ENCODE measurements around the gene SCARB2.

The SCARB2 gene

DNA sequence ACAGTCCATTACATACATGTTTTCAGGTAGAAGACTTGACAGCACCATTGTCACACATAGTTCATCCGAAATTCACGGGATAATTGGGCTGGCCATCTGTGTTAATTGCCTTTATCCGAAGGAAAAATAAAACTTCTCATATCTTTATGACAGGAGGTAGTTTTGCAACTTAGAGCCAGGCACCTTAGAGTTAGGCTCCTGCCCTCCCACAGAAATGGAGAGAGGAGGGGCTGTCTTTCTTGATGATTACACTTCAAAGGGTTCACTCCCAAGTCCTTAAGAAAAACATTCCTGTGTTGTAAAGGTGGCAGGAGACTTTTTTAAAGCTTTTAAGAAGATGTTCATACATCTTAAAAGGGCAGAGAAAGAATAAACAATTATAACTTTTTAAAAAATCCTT is 10.5 kb upstream of the SCARB2 start:
- no peak for DNase-seq (ENCODE audit: low spot score)

DNA sequence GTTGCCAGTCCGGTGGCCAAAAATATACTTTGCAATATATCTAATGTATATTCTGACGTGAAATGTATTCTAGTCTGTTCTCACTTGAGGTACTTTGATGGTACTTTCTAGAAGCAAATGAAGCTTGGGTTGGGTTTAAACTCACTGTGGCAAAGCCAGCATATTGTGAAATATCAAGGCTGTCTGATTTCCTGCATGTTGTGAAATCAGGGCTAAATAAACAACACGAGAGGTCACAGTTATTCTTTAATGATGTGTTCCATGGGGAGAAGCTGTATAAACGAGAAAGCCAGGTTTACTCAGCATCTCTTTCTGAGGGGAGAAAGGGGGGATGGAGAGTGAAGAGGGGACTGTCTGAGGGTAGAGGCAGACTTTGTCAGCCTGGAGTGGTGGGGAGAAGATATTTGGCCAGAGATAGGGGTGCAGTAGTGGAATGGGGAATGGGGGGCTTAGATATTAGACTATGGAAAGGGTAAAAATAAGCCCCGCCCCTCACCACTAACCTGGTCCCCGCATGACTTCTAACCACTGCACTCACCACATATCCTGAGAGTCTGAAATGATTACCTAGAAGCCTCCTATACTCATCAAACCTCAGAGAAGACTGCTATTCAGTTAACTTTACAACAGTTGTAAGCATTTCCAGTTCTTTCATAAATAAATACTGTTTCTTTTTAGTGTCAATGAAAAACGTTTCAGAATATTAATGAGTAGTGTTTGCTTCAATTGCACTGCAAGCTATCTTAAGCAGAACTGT is 5.9 kb upstream of the SCARB2 start:
- peak; percentile 68 for DNase-seq (ENCODE audit: low spot score)

DNA sequence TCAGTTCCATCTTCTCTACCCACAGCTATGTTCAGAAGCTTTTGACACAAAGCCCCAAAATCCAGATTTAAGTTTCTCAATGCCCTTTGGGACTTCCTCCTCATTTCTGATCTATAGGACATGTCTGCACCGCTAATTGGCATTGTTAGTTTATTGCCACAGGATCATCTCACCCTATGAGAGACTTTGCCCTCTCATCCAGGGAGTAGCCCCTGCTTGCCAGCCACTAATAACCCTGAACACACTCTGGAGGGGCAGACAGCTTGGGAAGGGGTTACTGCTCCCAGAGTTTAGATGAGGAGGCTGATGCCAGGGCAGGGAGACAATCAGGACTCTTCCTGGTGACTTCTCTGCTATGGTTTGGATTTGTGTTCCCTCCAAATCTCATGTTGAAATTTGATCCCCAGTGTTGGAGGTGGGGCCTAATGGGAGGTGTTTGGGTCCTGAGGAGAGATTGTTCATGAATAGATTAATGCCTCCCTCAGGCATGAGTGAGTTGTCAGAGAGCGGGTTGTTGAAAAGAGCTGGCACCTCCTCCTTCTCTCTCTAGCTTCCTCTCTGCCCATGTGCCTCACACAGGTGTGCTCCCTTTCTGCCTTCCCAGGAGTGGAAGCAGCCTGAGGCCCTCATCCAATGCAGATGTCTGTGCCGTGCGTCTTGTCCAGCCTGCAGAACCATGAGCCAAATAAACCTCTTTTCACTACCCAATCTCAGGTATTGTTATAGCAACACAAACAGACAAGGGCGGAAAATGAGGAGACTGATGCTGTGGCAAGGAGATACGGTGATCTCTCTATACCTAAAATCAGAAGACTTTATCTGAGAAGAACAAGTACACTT is 3.6 kb upstream of the SCARB2 start:
- no peak for DNase-seq (ENCODE audit: low spot score)

DNA sequence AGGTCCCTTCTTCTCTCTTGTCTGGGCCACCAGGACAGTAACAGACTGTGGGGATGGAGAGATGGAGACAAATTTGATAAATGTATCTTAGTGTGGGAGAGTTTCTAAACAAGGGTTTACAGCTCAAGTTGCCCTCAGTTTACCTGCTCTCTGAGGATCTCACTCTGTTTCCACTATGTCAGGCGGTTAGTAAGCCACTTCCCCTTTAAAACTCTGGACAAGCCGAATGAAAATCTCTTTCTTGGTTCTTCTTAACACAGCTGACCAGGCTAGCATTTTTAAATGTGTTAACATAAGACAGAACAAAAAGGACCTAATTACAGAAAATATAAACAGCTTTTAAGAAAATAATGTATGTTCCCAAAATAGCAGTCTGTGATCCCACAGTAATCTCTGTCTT is 2.9 kb upstream of the SCARB2 start:
- DNase-seq (ENCODE audit: low spot score) = no peak

DNA sequence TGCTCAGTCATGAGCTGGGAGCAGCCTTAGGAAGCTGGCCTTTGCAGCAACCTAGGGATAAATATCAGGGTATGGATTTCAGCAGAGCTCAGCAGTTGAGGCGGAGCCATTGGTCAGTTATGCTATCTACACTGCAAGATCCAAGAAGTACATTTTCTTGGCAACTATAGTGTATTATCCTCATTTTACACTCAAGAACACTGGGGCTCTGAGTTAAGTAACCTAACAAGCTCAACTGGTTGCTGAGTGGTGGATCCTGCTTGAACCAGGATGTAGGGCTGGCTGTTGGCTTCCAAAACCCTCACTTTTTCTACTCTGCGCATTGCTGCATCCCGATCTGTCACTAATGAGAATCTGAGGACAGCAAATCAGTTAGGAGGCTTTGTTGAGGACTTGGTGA is 1.5 kb upstream of the SCARB2 start:
- no peak for DNase-seq (ENCODE audit: low spot score)

DNA sequence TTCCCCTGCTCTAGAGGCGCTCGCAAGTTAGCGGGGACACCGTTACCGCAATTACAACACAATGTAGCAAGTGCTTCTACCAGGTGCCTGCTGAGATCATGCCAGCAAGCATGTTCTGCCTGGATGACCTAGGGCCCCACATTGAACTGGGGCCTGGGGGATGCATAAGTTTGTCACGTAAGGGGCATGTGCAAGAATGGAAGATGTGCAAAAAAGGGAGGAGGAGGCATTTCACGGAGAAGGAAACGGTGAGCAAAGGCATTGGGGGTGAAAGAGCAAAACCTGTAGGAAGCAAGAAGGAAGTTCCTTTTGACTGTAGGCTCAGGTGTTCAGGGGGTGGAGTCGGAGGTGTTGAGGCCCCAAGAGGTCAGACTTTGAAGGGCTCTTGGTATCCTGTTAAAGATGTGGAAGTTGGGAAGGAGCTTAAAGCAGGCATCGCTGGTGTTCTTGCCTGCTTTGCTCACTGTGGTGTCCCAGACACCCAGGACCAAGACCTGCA is 602 bp upstream of the SCARB2 start:
- DNase-seq (ENCODE audit: low spot score) = no peak

DNA sequence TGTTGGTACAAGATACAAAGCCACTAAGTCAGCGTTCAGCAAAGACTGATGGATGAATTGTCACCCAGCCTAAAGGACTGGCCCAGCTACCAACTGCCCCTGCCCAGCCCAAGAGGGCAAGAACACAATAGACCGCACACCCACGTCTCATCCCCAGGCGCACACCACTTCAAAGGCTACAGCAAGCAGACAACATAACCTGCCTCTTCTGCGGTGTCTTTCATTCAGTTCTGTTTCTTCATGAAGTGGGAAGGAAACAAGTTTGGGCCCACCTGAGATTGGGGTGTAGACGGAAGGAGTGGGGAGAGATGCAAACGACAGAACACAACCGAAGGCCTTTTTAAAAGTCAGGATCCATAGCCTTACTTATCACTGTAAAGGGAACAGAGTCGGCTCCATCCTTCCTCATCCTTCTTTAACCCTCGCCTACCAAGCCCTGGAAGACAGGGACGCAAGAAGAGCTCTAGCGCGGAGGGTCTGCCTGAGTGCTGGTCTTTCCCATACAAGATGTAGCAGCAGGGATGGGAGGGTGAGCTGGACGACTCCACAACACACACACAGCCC is 691 bp downstream of the SCARB2 start:
- peak; percentile 15 for DNase-seq (ENCODE audit: low spot score)

DNA sequence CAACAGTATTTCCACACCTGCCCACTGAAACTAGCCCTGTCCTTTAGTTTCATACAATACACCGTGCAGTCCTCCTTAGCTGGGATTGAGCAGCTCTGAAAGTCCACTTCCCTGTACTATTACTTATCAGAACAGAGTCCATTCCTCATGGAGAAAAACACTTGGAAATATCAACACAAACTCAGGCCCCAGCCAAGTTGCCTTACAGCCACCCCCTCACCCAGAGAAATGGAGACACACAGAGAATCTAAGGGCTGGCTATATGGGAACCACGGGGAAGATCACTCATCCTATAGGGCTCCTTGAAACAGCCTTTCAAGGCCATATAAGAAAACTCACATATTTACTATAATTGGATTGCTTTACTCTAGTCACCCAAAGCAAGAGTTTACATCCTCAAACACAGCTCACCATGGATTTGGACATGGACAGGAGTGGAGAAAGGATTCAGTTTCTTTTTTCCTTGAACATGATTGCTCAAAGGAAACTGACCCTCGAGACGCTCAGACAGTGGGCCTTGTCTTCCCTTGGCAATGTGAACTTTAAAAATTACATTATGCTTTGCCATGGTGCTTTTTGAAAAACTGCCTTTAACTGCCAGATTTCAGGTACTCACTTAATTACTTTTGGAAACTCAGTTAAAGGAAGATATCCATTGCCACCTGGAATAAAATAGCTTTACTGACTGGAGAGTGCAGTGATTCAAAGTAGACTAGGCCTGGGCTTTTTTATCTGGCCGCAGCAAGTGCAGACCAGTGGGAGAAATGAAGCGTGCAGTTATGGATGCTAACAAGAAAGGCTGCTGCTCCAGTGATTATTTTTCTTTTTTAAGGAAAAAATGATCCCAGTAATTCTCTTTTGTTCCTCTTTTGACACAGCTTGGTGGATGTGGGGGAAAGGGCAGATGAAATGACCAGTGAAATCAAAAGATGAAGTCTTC is 1.6 kb downstream of the SCARB2 start:
- DNase-seq (ENCODE audit: low spot score) = no peak

DNA sequence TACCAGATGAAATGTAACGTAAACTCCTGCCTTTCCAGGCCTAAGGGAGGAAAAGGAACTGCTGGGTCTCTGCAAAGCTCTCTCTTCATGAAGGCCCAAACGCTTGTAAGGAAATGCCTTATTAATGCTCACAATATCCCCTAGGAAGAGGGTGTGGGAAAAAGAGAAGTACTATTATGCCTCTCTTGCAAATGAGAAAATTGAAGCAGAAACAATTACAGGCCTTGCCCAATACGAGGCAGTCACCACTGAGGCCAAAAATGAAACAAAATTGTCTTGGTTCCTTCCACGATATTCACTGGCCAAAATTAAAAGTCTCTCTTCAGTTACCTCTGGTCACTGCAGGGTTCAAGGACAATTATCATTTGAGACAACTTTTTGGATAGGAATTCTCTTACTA is 3.2 kb downstream of the SCARB2 start:
- no peak for DNase-seq (ENCODE audit: low spot score)

DNA sequence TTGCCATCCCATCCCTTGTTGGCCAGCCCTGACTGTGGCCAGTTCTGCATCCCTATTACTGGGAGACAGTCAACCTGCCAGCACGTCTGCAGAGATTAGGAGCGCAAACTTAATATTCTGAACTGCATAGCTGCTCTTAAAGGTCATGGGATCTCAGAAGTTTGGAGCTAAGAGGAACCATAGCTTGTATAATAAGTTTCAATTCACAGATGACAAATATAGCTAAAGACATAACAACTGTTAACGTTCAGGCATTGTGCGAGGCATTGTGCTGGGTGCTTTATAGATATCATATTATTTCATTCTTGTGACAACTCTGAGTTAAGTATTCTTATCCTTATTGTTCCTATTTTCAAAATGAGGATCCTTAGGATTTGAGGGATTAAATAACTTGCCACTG is 3.7 kb downstream of the SCARB2 start:
- no peak for DNase-seq (ENCODE audit: low spot score)

DNA sequence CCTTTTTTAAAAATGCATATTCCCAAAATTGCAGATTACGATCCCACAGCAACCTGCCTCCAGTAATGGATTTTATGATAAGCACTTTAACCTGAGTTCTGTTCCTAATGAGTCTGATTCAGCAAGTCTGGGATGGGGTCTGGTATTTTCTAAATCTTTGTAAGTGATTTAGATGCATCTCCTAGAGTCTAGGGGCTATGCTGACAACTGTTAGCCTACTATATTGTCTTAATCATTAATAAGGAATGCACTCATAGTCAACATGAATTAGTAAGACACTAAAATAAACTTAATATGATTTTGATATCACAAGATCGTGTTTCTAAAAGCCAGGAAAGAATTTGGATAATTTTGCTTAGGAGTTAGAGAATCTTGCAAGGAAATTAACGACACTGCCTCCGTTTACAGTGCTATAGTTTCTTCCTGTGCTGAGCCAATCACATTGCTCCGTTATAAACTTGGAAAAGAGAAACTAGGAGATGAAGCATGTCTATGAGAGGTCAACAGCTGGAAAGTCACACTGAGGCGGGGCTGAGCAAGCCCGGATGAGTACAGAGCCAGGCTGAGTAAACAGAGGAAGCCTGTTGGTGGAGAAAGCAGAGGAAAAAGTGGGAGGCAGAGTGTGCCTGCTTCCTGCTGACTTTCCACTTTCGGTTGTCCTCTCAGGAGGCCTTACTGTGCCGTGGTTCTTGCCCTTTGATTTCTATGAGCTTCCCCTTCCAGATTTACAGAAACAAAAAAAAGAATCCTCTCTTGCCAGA is 5.4 kb downstream of the SCARB2 start:
- DNase-seq (ENCODE audit: low spot score) = peak; percentile 78

DNA sequence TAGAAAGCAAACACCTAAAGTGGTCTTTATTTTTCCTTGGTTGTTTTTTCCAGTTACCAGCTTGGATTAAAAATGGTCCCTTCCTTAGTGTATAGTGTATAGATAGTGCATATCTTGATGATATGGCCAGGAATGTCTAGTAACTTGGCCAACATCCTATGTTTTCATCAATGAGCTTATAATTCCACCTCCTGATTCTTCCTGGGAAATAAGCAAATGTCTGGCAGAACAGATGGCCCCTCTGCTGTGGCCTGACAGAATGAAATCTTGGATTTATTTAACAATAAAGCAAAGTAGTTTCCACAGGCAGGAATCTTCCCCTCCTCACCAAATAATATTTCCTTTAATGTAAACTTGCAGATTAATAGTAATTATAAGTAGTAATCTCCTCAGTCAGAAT is 6.1 kb downstream of the SCARB2 start:
- DNase-seq (ENCODE audit: low spot score) = no peak

DNA sequence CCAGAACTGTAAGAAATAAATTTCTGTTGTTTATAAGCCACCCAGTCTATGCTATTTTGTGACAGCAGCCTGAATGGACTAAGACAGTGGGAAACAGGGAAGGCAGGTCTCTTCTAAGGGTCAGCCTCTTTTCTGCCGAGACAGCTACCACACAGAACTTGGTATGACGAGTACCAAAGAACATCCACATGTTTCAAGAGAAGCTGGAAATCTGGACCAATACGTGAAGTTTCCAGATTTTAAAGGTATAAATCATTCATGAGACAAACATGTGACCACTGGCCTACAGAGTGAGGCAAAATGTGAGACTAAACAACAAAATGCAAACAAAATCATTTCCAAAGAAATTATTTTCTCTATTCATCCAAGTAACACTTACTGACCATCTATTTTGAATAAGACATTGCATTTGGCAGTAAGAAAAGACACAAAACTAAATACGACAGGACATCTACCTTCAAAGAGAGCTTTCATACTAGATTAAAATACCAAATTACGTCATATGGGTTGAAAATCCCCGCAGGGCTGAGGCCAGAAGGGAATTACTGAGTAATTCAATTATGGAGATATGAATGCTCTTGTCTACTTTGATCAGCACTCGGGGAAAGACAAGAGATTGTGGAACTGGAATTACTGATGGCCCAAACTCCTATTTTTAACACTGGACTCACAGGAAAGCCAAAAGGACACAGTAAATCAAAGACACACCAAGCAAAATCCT is 7.2 kb downstream of the SCARB2 start:
- DNase-seq (ENCODE audit: low spot score) = peak; percentile 13

DNA sequence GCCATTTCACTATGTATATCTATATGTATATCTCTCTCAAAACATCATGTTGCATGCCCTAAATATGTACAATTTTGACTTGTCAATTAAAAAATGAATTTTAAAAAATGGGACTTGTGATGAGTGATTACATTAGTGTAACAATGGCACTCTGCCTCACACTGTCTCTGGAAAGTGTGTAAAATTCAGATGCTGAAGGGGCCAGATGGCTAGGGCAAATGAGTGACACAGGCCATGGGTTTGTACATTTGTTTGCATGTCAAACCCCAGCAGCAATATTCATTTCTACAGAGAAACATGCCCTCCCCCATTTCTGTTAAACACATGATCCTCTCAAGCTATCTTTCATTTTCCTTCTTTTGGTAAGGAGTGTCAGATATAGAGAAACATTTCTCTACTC is 8.1 kb downstream of the SCARB2 start:
- no peak for DNase-seq (ENCODE audit: low spot score)

DNA sequence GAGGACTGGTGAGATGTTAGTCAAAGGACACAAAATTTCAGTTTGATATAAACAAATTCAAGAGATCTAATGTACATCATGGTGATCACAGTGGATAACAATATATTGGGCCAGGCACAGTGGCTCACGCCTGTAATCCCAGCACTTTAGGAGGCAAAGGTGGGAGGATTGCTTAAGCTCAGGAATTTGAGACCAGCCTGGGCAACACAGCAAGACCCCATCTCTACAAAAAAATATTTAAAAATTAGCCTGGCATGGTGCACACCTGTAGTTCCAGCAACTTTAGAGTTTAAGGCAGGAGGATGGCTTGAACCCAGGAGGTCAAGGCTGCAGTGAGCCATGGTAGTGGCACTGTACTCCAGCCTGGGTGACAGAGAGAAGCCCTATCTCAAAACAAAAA is 8.7 kb downstream of the SCARB2 start:
- DNase-seq (ENCODE audit: low spot score) = no peak

DNA sequence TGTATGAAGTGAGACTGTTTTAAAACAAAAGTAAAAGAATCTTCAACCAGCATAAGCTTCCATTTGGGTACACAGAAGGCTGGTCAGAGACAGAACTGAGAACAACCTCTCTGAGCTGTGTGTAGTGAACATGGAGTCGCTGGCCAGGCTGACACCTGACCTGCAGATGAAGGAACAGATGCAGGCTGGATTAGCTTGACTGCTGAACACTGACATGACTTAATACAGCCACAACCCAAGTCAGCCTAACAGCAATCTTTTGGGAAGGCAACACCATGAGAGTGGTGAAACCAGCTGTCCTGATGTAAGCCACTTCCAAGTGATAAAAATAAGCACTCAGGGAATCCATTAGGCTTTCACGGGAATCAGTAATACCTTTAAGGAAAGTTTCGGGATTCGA is 10.1 kb downstream of the SCARB2 start:
- DNase-seq (ENCODE audit: low spot score) = no peak

DNA sequence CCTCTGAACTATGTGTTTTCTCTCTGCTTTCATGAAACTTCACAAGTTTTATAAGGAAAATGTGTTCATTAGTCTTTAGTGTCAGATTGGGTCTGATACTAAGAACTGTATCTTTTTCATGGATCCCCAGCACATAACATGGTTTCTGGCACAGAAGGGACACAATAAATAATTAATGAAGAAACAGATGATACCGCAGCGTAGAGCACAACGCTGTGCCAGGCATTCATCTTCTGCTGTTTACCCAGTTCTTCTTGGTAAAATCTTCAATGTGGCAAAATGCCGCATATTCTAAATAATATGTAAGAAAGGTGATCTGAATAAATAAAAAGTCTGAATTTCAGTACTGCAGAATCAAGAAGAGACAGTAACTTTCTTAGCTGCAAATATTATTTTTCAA is 12.3 kb downstream of the SCARB2 start:
- no peak for DNase-seq (ENCODE audit: low spot score)

DNA sequence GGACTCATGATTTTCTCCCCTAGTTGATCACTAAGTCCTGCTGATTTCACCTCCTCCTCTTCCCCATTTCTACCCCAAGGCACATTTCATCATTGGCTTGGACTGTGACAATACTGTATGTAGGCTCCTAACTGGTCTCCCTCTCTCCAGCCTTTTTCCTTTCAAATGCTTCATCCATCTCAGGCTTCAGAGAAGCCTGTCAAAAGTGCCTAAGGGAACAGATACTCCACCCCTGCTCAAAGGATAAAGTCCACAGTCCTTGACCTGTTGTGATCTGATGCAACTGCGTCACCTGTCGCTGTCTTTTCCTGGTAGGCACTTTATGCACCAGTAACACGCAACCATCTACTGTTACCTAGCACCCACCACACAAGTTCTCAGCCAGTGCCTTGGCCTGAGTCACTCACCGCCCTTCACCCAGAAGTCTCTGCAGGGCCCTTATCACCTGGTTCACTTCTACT is 12.8 kb downstream of the SCARB2 start:
- DNase-seq (ENCODE audit: low spot score) = no peak

DNA sequence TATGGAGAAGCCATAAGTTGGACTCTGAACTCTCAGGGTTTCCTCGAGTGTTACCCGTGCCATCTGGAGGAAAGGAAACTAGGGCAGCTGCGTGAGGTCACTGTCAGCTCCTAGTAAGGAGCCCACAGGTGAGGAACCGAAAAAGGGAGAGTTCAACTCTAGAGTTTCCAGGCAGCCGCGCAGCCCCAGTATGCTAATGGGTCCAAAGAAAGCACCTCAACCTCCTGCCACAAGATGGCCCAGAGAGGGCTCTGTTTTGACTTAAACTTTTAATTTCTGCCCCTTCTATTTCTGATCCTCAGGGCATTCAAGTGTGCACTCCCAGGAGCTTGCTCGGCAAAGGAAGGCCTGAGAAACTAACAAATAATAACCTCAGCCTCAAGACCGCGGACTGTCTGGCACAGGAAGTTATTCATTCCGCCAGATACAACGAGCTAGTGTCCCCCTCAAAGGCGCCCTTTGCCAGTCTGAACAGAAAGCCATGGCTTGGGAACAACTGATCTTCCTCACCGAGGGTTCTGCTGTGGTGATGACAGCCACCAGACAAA is 13.9 kb downstream of the SCARB2 start:
- DNase-seq (ENCODE audit: low spot score) = no peak

Measured in AG20443 (cell line).